Stimulated activated CD8-positive, alpha-beta memory T cell treated with anti-CD3 and anti-CD28 coated beads, Interleukin-7, amount 100 ng/mL, for 1 hour (primary cell): Measurements from ENCODE around the gene HMGCLL1.

Experiments used
- DNase-seq, 2 donors: peaks; one replicate each; pipeline ENCODE4 v3.0.0-alpha.2; 2020; ENCODE audit warnings: low read depth in 2 of 2

HMGCLL1 gene

GRCh38 chr6:55578537-55579363 is at the start of gene HMGCLL1:
HMGCLL1 (minus strand) TSS chr6:55579192; CDS start chr6:55579055, 137 bp downstream.
- DNase-seq = no peak

GRCh38 chr6:55621993-55622392 is 43.0 kb upstream of the HMGCLL1 start:
- DNase-seq = no peak

GRCh38 chr6:55621244-55621643 is 42.3 kb upstream of the HMGCLL1 start:
- no peak for DNase-seq

GRCh38 chr6:55617272-55617671 is 38.3 kb upstream of the HMGCLL1 start:
- DNase-seq = no peak

GRCh38 chr6:55604021-55604420 is 25.0 kb upstream of the HMGCLL1 start:
- no peak for DNase-seq

- DNase-seq = no peak
Measured at GRCh38 chr6:55601120-55601519, 22.1 kb upstream of the HMGCLL1 start.

GRCh38 chr6:55594442-55594841 is 15.4 kb upstream of the HMGCLL1 start:
- no peak for DNase-seq

GRCh38 chr6:55584654-55585354 is 5.8 kb upstream of the HMGCLL1 start:
- DNase-seq = no peak

- no peak for DNase-seq
Measured at GRCh38 chr6:55576811-55577210, 2.2 kb downstream of the HMGCLL1 start.

GRCh38 chr6:55574556-55574955 is 4.4 kb downstream of the HMGCLL1 start:
- DNase-seq = no peak

GRCh38 chr6:55569638-55570037 is 9.4 kb downstream of the HMGCLL1 start:
- DNase-seq = no peak

GRCh38 chr6:55568808-55569439 is 10.1 kb downstream of the HMGCLL1 start:
- no peak for DNase-seq

- DNase-seq = no peak
Measured at GRCh38 chr6:55567558-55567957, 11.4 kb downstream of the HMGCLL1 start.

- no peak for DNase-seq
Measured at GRCh38 chr6:55566036-55566710, 12.8 kb downstream of the HMGCLL1 start.

- DNase-seq = no peak
Measured at GRCh38 chr6:55562318-55562717, 16.7 kb downstream of the HMGCLL1 start.

- no peak for DNase-seq
Measured at GRCh38 chr6:55560290-55560885, 18.6 kb downstream of the HMGCLL1 start.

GRCh38 chr6:55557146-55557545 is 21.8 kb downstream of the HMGCLL1 start:
- DNase-seq = no peak

- no peak for DNase-seq
Measured at GRCh38 chr6:55545791-55546190, 33.2 kb downstream of the HMGCLL1 start.

- DNase-seq = no peak
Measured at GRCh38 chr6:55543633-55544309, 35.2 kb downstream of the HMGCLL1 start.

GRCh38 chr6:55541024-55541423 is 38.0 kb downstream of the HMGCLL1 start:
- DNase-seq = no peak

- no peak for DNase-seq
Measured at GRCh38 chr6:55536391-55536956, 42.5 kb downstream of the HMGCLL1 start.
